ENCODE measurements around the gene C16orf92. TPM values are rescaled to one million over a fixed set of nuclear protein-coding genes. Genes with fewer than 3 reads are reported as not detected.

The C16orf92 gene
- total and polyA plus RNA-seq, 2 of the 13 experiments (the other 11 are each of a cell fraction or from before 2014, with no cell fraction given) = not detected

DNA sequence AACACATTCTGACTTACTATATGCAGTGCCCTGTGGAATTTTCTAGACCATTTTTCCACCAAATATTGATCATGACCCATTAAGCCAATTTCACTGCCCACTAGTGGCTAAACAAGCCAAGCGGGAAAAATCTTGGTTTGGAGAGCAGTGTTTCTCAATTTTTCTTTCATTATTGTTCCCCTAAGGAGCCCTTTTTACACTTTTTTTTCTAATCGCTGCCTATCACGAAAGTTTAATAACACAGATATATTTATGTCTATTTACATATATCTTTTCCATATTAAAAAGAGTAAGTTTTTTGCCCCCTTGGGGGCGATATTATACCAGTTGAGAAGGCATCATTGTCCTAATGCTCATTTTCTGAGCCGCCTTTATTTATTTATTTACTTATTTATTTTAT is 18.8 kb downstream of the C16orf92 start (continued):
- TF ChIP-seq, protein P1, sequence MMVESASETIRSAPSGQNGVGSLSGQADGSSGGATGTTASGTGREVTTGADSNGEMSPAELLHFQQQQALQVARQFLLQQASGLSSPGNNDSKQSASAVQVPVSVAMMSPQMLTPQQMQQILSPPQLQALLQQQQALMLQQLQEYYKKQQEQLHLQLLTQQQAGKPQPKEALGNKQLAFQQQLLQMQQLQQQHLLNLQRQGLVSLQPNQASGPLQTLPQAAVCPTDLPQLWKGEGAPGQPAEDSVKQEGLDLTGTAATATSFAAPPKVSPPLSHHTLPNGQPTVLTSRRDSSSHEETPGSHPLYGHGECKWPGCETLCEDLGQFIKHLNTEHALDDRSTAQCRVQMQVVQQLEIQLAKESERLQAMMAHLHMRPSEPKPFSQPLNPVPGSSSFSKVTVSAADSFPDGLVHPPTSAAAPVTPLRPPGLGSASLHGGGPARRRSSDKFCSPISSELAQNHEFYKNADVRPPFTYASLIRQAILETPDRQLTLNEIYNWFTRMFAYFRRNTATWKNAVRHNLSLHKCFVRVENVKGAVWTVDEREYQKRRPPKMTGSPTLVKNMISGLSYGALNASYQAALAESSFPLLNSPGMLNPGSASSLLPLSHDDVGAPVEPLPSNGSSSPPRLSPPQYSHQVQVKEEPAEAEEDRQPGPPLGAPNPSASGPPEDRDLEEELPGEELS (CRISPR knock-in tag; IDR thresholded peaks at IDR 0.05) = no peak
- TF ChIP-seq ZNF572 (CRISPR knock-in tag; IDR thresholded peaks at IDR 0.05) (no peak), ZNF75D (CRISPR knock-in tag; IDR thresholded peaks at IDR 0.05; ENCODE audit: borderline replicate concordance) (no peak)

DNA sequence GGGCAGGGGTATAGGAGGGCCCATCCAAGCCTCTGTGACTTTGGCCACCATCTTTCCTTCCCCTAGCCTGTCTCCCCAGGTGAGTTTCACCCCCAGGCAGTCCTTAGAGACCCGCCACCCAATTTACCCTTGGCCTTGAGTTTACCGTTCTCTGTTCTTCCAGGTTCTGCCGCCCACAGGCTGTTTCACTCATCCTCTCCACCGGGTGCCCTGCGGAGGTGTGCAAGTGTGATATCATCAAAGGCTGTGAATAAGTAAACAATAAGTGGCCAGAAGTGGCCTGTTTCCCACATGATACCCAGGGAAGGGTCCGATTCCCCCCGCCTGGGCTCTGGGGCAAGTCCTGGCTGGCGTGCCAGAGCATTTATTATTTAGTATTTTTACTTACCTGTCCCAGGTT is 23.2 kb downstream of the C16orf92 start:
- FAIRE-seq (no peak), DNase-seq (ENCODE audit: low spot score) (no peak), ATAC-seq (peak; percentile 57)
- under 1% methylated on average over 8 of the region's 8 CpGs for WGBS (ENCODE audit: low lambda C conversion rate)
- in situ Hi-C loops (cut with HindIII; ENCODE audit: extremely low pct_ligation_motif_present, low pct_unique_long_range_greater_than_20kb) = no loop called here
- ChIA-PET POLR2A (interaction anchor here (1.7 kb wide), 1 partner anchor 19 kb away, joined by 4 read pairs; the partner anchor contains the start of gene ALDOA), CTCF (ENCODE audit: low intra/inter-chr PET ratio, low total read pairs) (no interaction called here)
- H3K4me2 ChIP-seq (ENCODE audit: low read depth, low read length) = peak overlapping the region; percentile 41; the same call in 1 of the 2 replicates
- intact Hi-C loops (cut with micrococcal nuclease; ENCODE audit: unreplicated experiment) = no loop called here
- H3K4me1 ChIP-seq (ENCODE audit: insufficient read depth, low read length) = peaks cover 19% of the 10 kb centered on the region
- no peak overlapping the region for H3K27ac ChIP-seq (ENCODE audit: extremely low read length, insufficient read depth, low read length)
- H3K79me2 ChIP-seq (ENCODE audit: insufficient read depth, low read length) = no peaks in the 10 kb centered on the region
- no peak overlapping the region for H2AFZ ChIP-seq (ENCODE audit: low read length)
- no peaks in the 10 kb centered on the region for H4K20me1 ChIP-seq (ENCODE audit: insufficient read depth, low read length)
- no peaks in the 10 kb centered on the region for H3K36me3 ChIP-seq (replicated peaks in 1 of 2; ENCODE audit: control insufficient read depth in 1 of 2, insufficient read depth in 2 of 2, low read length in 2 of 2)
- no peak overlapping the region for H3K9ac ChIP-seq (ENCODE audit: insufficient read depth, low read depth, low read length)
- H3K4me3 ChIP-seq (replicated peaks in 1 of 3; ENCODE audit: insufficient read depth in 1 of 3, low read depth in 2 of 3, low read length in 3 of 3) = no peak overlapping the region
- no TSS peak for BruUV-seq (replicated peaks)
- peaks cover 0 to 22% of the 10 kb centered on the region in 2 experiments; a peak in 3 of 5 replicates for H3K27me3 ChIP-seq (ENCODE audit: control insufficient read depth in 1 of 2, insufficient read depth in 2 of 2, low read length in 2 of 2)
- no peaks in the 10 kb centered on the region for H3K9me3 ChIP-seq (ENCODE audit: low read length)
- TF ChIP-seq, protein P2, sequence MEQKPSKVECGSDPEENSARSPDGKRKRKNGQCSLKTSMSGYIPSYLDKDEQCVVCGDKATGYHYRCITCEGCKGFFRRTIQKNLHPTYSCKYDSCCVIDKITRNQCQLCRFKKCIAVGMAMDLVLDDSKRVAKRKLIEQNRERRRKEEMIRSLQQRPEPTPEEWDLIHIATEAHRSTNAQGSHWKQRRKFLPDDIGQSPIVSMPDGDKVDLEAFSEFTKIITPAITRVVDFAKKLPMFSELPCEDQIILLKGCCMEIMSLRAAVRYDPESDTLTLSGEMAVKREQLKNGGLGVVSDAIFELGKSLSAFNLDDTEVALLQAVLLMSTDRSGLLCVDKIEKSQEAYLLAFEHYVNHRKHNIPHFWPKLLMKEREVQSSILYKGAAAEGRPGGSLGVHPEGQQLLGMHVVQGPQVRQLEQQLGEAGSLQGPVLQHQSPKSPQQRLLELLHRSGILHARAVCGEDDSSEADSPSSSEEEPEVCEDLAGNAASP (CRISPR knock-in tag; IDR thresholded peaks at IDR 0.05; ENCODE audit: borderline replicate concordance) = no peak
- TF ChIP-seq, protein P3, sequence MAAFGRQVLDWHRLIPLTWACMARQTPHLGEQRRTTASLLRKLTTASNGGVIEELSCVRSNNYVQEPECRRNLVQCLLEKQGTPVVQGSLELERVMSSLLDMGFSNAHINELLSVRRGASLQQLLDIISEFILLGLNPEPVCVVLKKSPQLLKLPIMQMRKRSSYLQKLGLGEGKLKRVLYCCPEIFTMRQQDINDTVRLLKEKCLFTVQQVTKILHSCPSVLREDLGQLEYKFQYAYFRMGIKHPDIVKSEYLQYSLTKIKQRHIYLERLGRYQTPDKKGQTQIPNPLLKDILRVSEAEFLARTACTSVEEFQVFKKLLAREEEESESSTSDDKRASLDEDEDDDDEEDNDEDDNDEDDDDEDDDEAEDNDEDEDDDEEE (CRISPR knock-in tag; IDR thresholded peaks at IDR 0.05) = no peak
- no peak for TF ChIP-seq SOX5 (CRISPR knock-in tag; IDR thresholded peaks at IDR 0.05; ENCODE audit: borderline replicate concordance)
- TF ChIP-seq, protein P4, sequence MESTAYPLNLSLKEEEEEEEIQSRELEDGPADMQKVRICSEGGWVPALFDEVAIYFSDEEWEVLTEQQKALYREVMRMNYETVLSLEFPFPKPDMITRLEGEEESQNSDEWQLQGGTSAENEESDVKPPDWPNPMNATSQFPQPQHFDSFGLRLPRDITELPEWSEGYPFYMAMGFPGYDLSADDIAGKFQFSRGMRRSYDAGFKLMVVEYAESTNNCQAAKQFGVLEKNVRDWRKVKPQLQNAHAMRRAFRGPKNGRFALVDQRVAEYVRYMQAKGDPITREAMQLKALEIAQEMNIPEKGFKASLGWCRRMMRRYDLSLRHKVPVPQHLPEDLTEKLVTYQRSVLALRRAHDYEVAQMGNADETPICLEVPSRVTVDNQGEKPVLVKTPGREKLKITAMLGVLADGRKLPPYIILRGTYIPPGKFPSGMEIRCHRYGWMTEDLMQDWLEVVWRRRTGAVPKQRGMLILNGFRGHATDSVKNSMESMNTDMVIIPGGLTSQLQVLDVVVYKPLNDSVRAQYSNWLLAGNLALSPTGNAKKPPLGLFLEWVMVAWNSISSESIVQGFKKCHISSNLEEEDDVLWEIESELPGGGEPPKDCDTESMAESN (CRISPR knock-in tag; conservative IDR thresholded peaks at IDR 0.05) = no peak
- peak; percentile 23; the same call in 1 of the 2 replicates for TF ChIP-seq SAP130 (CRISPR knock-in tag; IDR thresholded peaks at IDR 0.05; ENCODE audit: low read depth)
- no peak for TF ChIP-seq KDM5B (CRISPR knock-in tag; IDR thresholded peaks at IDR 0.05; ENCODE audit: borderline replicate concordance)
- TF ChIP-seq GABPB1 (CRISPR knock-in tag; IDR thresholded peaks at IDR 0.05) = no peak
- TF ChIP-seq MED1 (CRISPR knock-in tag; IDR thresholded peaks at IDR 0.05) = 0 out of 2 replicates have a peak, but pooled peaks have one; percentile 9
- TF ChIP-seq SNAPC2 (CRISPR knock-in tag; IDR thresholded peaks at IDR 0.05) = no peak
- TF ChIP-seq KLF13 (CRISPR knock-in tag; IDR thresholded peaks at IDR 0.05) = no peak
- TF ChIP-seq JDP2 (CRISPR knock-in tag; IDR thresholded peaks at IDR 0.05; ENCODE audit: borderline replicate concordance) = no peak
- TF ChIP-seq TEAD3 (CRISPR knock-in tag; optimal IDR thresholded peaks at IDR 0.05; ENCODE audit: borderline replicate concordance) = no peak
- peak; percentile 51; the same call in 1 of the 2 replicates for TF ChIP-seq TCF7 (IDR thresholded peaks at IDR 0.05; ENCODE audit: low read depth)
- TF ChIP-seq PHF21A (CRISPR knock-in tag; IDR thresholded peaks at IDR 0.05) = no peak
